ENCODE measurements around the gene FMNL2. TPM values are rescaled to one million over a fixed set of nuclear protein-coding genes. Genes with fewer than 3 reads are reported as not detected.

FMNL2 gene
- total and polyA plus RNA-seq, 2 experiments from 2014 or later = 16.5 to 45.4 TPM

- TF ChIP-seq STAT1 (IDR thresholded peaks at IDR 0.05; ENCODE audit: unreplicated experiment) (no peak), ZNF331 (CRISPR knock-in tag; IDR thresholded peaks at IDR 0.05; ENCODE audit: low read depth) (no peak), EZH2phosphoT487 (IDR thresholded peaks at IDR 0.05; ENCODE audit: unreplicated experiment) (no peak), JUNB (IDR thresholded peaks at IDR 0.05; ENCODE audit: unreplicated experiment) (no peak), CREB1 (CRISPR knock-in tag; IDR thresholded peaks at IDR 0.05; ENCODE audit: low read depth) (no peak)
- TF ChIP-seq, protein P1, sequence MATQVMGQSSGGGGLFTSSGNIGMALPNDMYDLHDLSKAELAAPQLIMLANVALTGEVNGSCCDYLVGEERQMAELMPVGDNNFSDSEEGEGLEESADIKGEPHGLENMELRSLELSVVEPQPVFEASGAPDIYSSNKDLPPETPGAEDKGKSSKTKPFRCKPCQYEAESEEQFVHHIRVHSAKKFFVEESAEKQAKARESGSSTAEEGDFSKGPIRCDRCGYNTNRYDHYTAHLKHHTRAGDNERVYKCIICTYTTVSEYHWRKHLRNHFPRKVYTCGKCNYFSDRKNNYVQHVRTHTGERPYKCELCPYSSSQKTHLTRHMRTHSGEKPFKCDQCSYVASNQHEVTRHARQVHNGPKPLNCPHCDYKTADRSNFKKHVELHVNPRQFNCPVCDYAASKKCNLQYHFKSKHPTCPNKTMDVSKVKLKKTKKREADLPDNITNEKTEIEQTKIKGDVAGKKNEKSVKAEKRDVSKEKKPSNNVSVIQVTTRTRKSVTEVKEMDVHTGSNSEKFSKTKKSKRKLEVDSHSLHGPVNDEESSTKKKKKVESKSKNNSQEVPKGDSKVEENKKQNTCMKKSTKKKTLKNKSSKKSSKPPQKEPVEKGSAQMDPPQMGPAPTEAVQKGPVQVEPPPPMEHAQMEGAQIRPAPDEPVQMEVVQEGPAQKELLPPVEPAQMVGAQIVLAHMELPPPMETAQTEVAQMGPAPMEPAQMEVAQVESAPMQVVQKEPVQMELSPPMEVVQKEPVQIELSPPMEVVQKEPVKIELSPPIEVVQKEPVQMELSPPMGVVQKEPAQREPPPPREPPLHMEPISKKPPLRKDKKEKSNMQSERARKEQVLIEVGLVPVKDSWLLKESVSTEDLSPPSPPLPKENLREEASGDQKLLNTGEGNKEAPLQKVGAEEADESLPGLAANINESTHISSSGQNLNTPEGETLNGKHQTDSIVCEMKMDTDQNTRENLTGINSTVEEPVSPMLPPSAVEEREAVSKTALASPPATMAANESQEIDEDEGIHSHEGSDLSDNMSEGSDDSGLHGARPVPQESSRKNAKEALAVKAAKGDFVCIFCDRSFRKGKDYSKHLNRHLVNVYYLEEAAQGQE (IDR thresholded peaks at IDR 0.05; ENCODE audit: unreplicated experiment) = no peak
- no peaks in the 10 kb centered on the region for H3K9me3 Mint-ChIP-seq
Measured at GRCh38 chr2:152583512-152584229, 248.7 kb downstream of the FMNL2 start.

GRCh38 chr2:152584301-152584700, 249.3 kb downstream of the FMNL2 start:
- Histone ChIP-seq H4K20me1 (replicated peaks; ENCODE audit: insufficient read depth) (no peaks in the 10 kb centered on the region; the same call in 1 of the 2 replicates), H3F3A (replicated peaks; ENCODE audit: low read depth) (no peaks in the 10 kb centered on the region), H3K36me3 (ENCODE audit: insufficient read depth) (no peaks in the 10 kb centered on the region), H3K4me2 (no peak overlapping the region), H3K27me3 (ENCODE audit: insufficient read depth) (no peaks in the 10 kb centered on the region), H2AFZ (no peak overlapping the region), H3K9me2 (ENCODE audit: insufficient read depth) (no peaks in the 10 kb centered on the region; the same call in 1 of the 2 replicates), H3K4me3 (no peak overlapping the region), H3K4me1 (ENCODE audit: insufficient read depth) (no peaks in the 10 kb centered on the region), H3K79me2 (replicated peaks; ENCODE audit: insufficient read depth) (no peaks in the 10 kb centered on the region), H3K27ac (ENCODE audit: low read depth) (no peak overlapping the region)
- ATAC-seq (no peak), DNase-seq (ENCODE audit: low spot score) (no peak)
- Mint-ChIP-seq H3K9me3 (no peaks in the 10 kb centered on the region), H3K27ac (no peak overlapping the region), H3K36me3 (ENCODE audit: low read depth) (peaks cover 7% of the 10 kb centered on the region; the same call in 1 of the 3 replicates), H3K27me3 (ENCODE audit: insufficient read depth, low read depth, poor library complexity) (no peaks in the 10 kb centered on the region), H3K4me3 (no peak overlapping the region), H3K4me1 (no peaks in the 10 kb centered on the region)
- TF ChIP-seq, protein P2, sequence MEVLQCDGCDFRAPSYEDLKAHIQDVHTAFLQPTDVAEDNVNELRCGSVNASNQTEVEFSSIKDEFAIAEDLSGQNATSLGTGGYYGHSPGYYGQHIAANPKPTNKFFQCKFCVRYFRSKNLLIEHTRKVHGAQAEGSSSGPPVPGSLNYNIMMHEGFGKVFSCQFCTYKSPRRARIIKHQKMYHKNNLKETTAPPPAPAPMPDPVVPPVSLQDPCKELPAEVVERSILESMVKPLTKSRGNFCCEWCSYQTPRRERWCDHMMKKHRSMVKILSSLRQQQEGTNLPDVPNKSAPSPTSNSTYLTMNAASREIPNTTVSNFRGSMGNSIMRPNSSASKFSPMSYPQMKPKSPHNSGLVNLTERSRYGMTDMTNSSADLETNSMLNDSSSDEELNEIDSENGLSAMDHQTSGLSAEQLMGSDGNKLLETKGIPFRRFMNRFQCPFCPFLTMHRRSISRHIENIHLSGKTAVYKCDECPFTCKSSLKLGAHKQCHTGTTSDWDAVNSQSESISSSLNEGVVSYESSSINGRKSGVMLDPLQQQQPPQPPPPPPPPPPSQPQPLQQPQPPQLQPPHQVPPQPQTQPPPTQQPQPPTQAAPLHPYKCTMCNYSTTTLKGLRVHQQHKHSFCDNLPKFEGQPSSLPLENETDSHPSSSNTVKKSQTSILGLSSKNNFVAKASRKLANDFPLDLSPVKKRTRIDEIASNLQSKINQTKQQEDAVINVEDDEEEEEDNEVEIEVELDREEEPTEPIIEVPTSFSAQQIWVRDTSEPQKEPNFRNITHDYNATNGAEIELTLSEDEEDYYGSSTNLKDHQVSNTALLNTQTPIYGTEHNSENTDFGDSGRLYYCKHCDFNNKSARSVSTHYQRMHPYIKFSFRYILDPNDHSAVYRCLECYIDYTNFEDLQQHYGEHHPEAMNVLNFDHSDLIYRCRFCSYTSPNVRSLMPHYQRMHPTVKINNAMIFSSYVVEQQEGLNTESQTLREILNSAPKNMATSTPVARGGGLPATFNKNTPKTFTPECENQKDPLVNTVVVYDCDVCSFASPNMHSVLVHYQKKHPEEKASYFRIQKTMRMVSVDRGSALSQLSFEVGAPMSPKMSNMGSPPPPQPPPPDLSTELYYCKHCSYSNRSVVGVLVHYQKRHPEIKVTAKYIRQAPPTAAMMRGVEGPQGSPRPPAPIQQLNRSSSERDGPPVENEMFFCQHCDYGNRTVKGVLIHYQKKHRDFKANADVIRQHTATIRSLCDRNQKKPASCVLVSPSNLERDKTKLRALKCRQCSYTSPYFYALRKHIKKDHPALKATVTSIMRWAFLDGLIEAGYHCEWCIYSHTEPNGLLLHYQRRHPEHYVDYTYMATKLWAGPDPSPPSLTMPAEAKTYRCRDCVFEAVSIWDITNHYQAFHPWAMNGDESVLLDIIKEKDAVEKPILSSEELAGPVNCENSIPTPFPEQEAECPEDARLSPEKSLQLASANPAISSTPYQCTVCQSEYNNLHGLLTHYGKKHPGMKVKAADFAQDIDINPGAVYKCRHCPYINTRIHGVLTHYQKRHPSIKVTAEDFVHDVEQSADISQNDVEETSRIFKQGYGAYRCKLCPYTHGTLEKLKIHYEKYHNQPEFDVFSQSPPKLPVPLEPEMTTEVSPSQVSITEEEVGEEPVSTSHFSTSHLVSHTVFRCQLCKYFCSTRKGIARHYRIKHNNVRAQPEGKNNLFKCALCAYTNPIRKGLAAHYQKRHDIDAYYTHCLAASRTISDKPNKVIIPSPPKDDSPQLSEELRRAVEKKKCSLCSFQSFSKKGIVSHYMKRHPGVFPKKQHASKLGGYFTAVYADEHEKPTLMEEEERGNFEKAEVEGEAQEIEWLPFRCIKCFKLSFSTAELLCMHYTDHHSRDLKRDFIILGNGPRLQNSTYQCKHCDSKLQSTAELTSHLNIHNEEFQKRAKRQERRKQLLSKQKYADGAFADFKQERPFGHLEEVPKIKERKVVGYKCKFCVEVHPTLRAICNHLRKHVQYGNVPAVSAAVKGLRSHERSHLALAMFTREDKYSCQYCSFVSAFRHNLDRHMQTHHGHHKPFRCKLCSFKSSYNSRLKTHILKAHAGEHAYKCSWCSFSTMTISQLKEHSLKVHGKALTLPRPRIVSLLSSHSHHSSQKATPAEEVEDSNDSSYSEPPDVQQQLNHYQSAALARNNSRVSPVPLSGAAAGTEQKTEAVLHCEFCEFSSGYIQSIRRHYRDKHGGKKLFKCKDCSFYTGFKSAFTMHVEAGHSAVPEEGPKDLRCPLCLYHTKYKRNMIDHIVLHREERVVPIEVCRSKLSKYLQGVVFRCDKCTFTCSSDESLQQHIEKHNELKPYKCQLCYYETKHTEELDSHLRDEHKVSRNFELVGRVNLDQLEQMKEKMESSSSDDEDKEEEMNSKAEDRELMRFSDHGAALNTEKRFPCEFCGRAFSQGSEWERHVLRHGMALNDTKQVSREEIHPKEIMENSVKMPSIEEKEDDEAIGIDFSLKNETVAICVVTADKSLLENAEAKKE (CRISPR knock-in tag; IDR thresholded peaks at IDR 0.05) = no peak
- TF ChIP-seq ZNF114 (CRISPR knock-in tag; IDR thresholded peaks at IDR 0.05) = no peak
- TF ChIP-seq EZH2phosphoT487 (IDR thresholded peaks at IDR 0.05; ENCODE audit: unreplicated experiment) = no peak
- no peak for TF ChIP-seq POLR2AphosphoS5 (IDR thresholded peaks at IDR 0.05; ENCODE audit: low read depth)
- TF ChIP-seq STAT1 (IDR thresholded peaks at IDR 0.05; ENCODE audit: unreplicated experiment) = no peak
- TF ChIP-seq NANOG (IDR thresholded peaks at IDR 0.05; ENCODE audit: borderline replicate concordance) = no peak
- no peak for TF ChIP-seq JUNB (IDR thresholded peaks at IDR 0.05; ENCODE audit: unreplicated experiment)

More at GRCh38 chr2:152583512-152584229, 248.7 kb downstream of the FMNL2 start:
- Histone ChIP-seq H3K27ac (ENCODE audit: low read depth) (no peak overlapping the region), H4K20me1 (replicated peaks; ENCODE audit: insufficient read depth) (no peaks in the 10 kb centered on the region; the same call in 1 of the 2 replicates), H3K79me2 (replicated peaks; ENCODE audit: insufficient read depth) (no peaks in the 10 kb centered on the region), H3K9me2 (ENCODE audit: insufficient read depth) (no peaks in the 10 kb centered on the region; the same call in 1 of the 2 replicates), H3K4me1 (ENCODE audit: insufficient read depth) (no peaks in the 10 kb centered on the region), H3K27me3 (ENCODE audit: insufficient read depth) (no peaks in the 10 kb centered on the region), H3K36me3 (ENCODE audit: insufficient read depth) (no peaks in the 10 kb centered on the region), H3K4me3 (no peak overlapping the region), H3F3A (replicated peaks; ENCODE audit: low read depth) (no peaks in the 10 kb centered on the region), H2AFZ (no peak overlapping the region), H3K4me2 (no peak overlapping the region)
- Mint-ChIP-seq H3K36me3 (ENCODE audit: low read depth) (peaks cover 7% of the 10 kb centered on the region; the same call in 1 of the 3 replicates), H3K27ac (peak overlapping the region; percentile 29; the same call in 1 of the 2 replicates), H3K4me3 (no peak overlapping the region), H3K27me3 (ENCODE audit: insufficient read depth, low read depth, poor library complexity) (no peaks in the 10 kb centered on the region), H3K4me1 (no peaks in the 10 kb centered on the region)
- no peak for ATAC-seq
- DNase-seq (ENCODE audit: low spot score) = no peak
